Nephron progenitor cell (in vitro differentiated cells): ENCODE data around the gene CSNK1A1.
A peak's percentile ranks its signal among the peaks of the same experiment; 100 is the strongest.

Experiments used
- DNase-seq: peaks from one replicate; pipeline ENCODE4 v3.0.0; 2021
- H3K27ac Mint-ChIP-seq: 2 replicates; pipeline ENCODE4 v1.8.0; 2021; ENCODE audit warnings: mild to moderate bottlenecking, moderate library complexity, mixed read lengths
- H3K27me3 Mint-ChIP-seq: 2 replicates; pipeline ENCODE4 v1.8.0; 2021; ENCODE audit warnings: mild to moderate bottlenecking, low read depth, mixed read lengths; ENCODE audit not compliant: poor library complexity
- H3K36me3 Mint-ChIP-seq: 2 replicates; pipeline ENCODE4 v1.8.0; 2021; ENCODE audit warnings: low read depth, mixed read lengths
- H3K4me1 Mint-ChIP-seq: 2 replicates; pipeline ENCODE4 v1.8.0; 2021; ENCODE audit warnings: mixed read lengths
- H3K4me3 Mint-ChIP-seq: 2 replicates; pipeline ENCODE4 v1.8.0; 2021; ENCODE audit warnings: mild to moderate bottlenecking, moderate library complexity, mixed read lengths
- H3K9me3 Mint-ChIP-seq: 2 replicates; pipeline ENCODE4 v1.8.0; 2021; ENCODE audit warnings: mild to moderate bottlenecking, moderate library complexity, mixed read lengths
- TF ChIP-seq, protein P1 (sequence below): fragments of 200-600 bp; sonication (generic); IDR thresholded peaks from 2 replicates; pipeline ENCODE4 v1.5.0; 2021; ENCODE audit warnings: antibody characterized with exemption

CSNK1A1 gene

DNA sequence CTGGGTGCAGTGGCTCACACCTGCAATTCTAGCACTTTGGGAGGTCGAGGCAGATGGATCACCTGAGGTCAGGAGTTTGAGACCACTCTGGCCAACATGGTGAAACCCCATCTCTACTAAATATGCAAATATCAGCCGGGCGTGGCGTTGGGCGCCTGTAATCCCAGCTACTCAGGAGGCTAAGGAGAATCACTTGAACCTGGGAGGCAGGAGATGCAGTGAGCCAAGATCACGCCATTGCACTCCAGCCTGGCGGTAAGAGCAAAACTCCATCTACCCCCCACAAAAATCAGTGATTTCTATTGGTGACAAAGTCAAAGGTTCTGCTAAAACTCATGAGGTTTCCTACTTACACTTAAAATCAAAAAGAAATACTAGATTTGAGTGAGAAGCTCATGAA is 18.8 kb downstream of the CSNK1A1 start:
- Mint-ChIP-seq H3K27me3 (no peaks in the 10 kb centered on the region), H3K9me3 (peaks cover 2% of the 10 kb centered on the region), H3K36me3 (peaks cover 49% of the 10 kb centered on the region), H3K4me1 (peaks cover 21% of the 10 kb centered on the region), H3K27ac (no peak overlapping the region), H3K4me3 (no peak overlapping the region)
- TF ChIP-seq, protein P1, sequence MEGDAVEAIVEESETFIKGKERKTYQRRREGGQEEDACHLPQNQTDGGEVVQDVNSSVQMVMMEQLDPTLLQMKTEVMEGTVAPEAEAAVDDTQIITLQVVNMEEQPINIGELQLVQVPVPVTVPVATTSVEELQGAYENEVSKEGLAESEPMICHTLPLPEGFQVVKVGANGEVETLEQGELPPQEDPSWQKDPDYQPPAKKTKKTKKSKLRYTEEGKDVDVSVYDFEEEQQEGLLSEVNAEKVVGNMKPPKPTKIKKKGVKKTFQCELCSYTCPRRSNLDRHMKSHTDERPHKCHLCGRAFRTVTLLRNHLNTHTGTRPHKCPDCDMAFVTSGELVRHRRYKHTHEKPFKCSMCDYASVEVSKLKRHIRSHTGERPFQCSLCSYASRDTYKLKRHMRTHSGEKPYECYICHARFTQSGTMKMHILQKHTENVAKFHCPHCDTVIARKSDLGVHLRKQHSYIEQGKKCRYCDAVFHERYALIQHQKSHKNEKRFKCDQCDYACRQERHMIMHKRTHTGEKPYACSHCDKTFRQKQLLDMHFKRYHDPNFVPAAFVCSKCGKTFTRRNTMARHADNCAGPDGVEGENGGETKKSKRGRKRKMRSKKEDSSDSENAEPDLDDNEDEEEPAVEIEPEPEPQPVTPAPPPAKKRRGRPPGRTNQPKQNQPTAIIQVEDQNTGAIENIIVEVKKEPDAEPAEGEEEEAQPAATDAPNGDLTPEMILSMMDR, result no peak
- DNase-seq, result no peak

DNA sequence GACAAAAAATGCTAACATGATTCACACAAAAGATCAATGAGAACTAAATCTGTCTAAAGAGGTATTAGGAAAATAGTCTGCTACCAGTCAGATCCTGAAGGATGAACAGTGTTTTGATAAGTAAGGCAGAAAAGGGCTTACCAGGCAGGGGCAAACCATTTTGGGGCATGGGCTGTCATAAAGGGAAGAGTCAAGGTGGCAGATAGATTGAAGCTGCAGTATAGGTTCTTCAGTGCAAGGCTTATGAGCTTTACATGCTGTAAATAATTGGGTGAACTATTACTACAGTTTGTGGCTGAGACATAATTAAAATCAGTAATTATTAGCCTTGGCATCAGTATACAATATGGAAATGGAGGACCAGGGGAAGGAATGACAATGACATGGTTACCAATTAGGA is 21.8 kb downstream of the CSNK1A1 start:
- H3K27me3 Mint-ChIP-seq, result no peaks in the 10 kb centered on the region
- H3K27ac Mint-ChIP-seq, result no peak overlapping the region
- DNase-seq, result no peak
- peaks cover 32% of the 10 kb centered on the region for H3K36me3 Mint-ChIP-seq
- H3K9me3 Mint-ChIP-seq, result no peaks in the 10 kb centered on the region
- no peak overlapping the region for H3K4me3 Mint-ChIP-seq
- TF ChIP-seq, protein P1, result no peak
- peaks cover 28% of the 10 kb centered on the region for H3K4me1 Mint-ChIP-seq

DNA sequence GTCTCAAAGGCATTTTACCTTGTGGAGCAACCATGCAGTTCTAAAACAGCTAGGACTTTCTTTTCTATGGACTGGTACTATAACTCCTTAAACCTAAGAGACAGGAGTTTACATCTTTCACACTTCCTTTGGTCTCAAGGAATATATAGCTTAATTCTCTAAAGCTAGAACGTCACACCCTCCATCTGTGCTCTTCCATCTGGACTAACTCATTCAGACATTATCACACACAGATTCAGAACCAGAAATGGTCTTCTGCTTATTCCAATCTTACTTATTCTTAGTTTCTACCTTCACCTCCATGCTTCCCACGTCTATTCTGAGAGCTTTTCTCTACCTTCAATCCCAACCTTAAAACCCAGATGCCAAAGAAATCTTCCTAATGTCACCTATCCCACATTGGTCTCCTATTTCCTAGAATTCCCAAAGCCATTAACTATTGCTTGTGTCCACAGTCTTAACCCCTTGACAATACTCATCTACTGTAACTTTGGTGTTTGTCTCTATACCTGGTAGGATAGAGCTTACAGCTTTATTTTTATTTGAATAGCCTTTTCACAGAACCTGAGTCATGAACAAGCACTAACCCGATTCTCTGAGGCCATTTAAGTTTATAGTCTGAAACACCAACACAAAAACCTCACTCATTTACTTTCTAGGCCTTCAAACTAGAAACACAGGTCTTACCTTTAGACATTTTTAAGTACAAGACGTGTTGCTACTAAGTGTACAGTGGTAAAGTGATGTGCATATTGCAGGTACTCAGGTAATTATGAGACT is 22.8 kb downstream of the CSNK1A1 start:
- H3K4me1 Mint-ChIP-seq, result peaks cover 28% of the 10 kb centered on the region
- H3K27me3 Mint-ChIP-seq, result no peaks in the 10 kb centered on the region
- TF ChIP-seq, protein P1, result no peak
- no peaks in the 10 kb centered on the region for H3K9me3 Mint-ChIP-seq
- peaks cover 34% of the 10 kb centered on the region for H3K36me3 Mint-ChIP-seq
- peak overlapping the region; percentile 13 for H3K27ac Mint-ChIP-seq
- H3K4me3 Mint-ChIP-seq, result no peak overlapping the region
- DNase-seq, result no peak

DNA sequence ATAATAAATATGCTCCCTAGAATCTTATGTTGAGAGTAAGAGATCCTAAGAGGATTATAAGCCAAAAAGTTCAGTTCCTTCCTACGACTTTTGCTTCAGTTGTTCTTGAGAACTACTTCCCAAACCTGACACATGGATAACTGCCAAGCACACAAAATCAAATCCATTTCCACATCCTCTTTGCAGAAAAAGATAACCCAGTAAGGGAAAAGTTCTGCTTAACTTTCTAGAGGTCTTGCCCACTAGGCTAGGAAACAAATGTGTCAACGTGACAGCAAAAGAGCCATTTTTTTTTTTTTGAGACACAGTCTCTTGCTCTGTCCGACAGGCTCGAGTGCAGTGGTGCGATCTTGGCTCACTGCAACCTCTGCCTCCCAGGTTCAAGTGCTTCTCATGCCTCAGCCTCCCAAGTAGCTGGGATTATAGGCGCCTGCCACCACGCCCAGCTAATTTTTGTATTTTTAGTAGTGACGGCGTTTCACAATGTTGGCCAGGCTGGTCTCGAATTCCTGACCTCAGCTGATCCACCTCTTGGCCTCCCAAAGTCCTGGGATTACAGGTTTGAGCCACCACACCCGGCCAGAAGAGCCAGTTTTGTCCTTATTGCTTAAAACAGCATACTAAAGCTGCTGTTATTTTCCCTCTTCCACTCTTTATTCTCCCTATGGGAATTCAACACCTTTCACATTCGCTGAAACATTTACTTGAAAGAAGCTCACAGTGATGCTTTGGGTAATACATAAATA is 24.2 kb downstream of the CSNK1A1 start:
- no peaks in the 10 kb centered on the region for H3K9me3 Mint-ChIP-seq
- TF ChIP-seq, protein P1, result no peak
- no peak overlapping the region for H3K4me3 Mint-ChIP-seq
- DNase-seq, result no peak
- H3K27ac Mint-ChIP-seq, result peak overlapping the region; percentile 41
- H3K4me1 Mint-ChIP-seq, result peaks cover 34% of the 10 kb centered on the region
- H3K27me3 Mint-ChIP-seq, result no peaks in the 10 kb centered on the region
- peaks cover 31% of the 10 kb centered on the region for H3K36me3 Mint-ChIP-seq

DNA sequence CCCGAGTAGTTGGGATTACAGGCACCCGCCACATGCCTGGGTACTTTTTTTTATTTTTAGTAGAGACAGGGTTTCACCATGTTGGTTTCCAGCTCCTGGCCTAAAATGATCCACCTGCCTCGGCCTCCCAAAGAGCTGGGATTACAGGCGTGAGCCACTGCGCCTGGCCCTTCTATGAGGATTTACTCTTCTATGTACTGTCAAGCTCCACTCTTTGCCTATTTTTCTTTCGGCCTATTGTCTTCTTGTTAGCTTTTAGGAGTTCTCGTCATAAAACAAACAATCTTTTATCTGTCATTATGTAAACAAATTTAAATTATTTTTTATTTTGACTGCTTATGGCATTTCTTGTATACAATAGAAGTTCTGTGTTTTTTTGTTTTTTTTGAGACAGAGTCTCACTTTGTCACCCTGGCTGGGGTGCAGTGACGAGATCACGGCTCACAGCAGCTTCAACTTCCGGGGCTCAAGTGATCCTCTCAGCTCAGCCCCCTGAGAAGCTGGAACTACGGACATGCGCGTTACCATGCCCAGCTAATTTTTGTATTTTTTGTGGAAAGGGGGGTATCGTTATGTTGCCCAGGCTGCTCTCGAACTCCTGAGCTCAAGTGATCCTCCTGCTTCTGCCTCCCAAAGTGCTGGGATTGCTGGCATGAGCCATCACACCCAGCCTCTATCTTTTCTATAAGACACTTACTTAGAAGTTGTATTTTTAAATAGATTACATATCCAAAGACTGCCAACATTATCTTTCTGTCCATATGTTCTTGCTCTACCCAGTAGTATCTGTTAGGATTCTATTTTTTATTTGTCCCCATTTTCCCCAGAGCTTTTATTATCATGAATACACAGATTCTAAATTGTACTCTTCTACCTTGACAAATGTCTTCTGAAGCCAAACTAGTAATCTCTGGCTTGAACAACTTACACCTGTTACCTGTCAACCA is 29.2 kb downstream of the CSNK1A1 start:
- DNase-seq, result no peak
- peaks cover 46% of the 10 kb centered on the region for H3K36me3 Mint-ChIP-seq
- TF ChIP-seq, protein P1, result no peak
- peaks cover 44% of the 10 kb centered on the region for H3K4me1 Mint-ChIP-seq
- no peaks in the 10 kb centered on the region for H3K27me3 Mint-ChIP-seq
- peak overlapping the region; percentile 78 for H3K27ac Mint-ChIP-seq
- no peak overlapping the region for H3K4me3 Mint-ChIP-seq
- H3K9me3 Mint-ChIP-seq, result no peaks in the 10 kb centered on the region
